ENCODE data around the gene TMEM30A. TPM values are rescaled to one million over a fixed set of nuclear protein-coding genes. Genes with fewer than 3 reads are reported as not detected.

TMEM30A gene
- total RNA-seq, 1 experiment from 2014 or later, result 36.8 TPM

- Histone ChIP-seq H3K4me3 (ENCODE audit: low read length) (peak overlapping the region; percentile 13; the same call in 1 of the 2 replicates), H3K79me2 (ENCODE audit: low read length) (peaks cover 91% of the 10 kb centered on the region), H3K27ac (ENCODE audit: low read length) (no peak overlapping the region), H4K20me1 (ENCODE audit: low read length) (0 out of 2 replicates have a peak, but pooled peaks cover 7% of the 10 kb centered on the region), H3K9ac (ENCODE audit: low read length) (no peak overlapping the region; the same call in 1 of the 2 replicates), H3K9me3 (ENCODE audit: low read length) (no peaks in the 10 kb centered on the region), H3K4me1 (ENCODE audit: insufficient read depth, low read length) (peaks cover 54% of the 10 kb centered on the region), H3K36me3 (ENCODE audit: low read depth, low read length) (no peaks in the 10 kb centered on the region), H3K9me2 (replicated peaks; ENCODE audit: low read length) (no peaks in the 10 kb centered on the region), H3K27me3 (ENCODE audit: low read length) (no peaks in the 10 kb centered on the region), H3F3A (ENCODE audit: low read length, unreplicated experiment) (no peaks in the 10 kb centered on the region), H3K4me2 (ENCODE audit: low read length) (peak overlapping the region; percentile 91), H2AFZ (ENCODE audit: low read length) (no peak overlapping the region)
- CTCF ChIA-PET, result no interaction called here
- POLR2A ChIA-PET (ENCODE audit: unreplicated experiment), result no interaction called here
- intact Hi-C loops (cut with micrococcal nuclease), result loop anchor here (5.0 kb wide), 1 partner anchor 38 kb away; the partner anchor contains the start of gene COX7A2
- DNase-seq, result no peak
- ATAC-seq, result no peak
- TF ChIP-seq CTCF (conservative IDR thresholded peaks at IDR 0.05; ENCODE audit: low read depth, low read length) (no peak), EZH2 (IDR thresholded peaks at IDR 0.05; ENCODE audit: low read length, unreplicated experiment) (no peak), EZH2phosphoT487 (IDR thresholded peaks at IDR 0.05; ENCODE audit: borderline replicate concordance, low read length) (no peak)
- BruUV-seq (replicated peaks), result no TSS peak
Observed at GRCh38 chr6:75280131-75280855, 4.3 kb downstream of the TMEM30A start.

- H3K27me3 ChIP-seq (ENCODE audit: low read length), result no peaks in the 10 kb centered on the region
- DNase-seq, result no peak
- no peak overlapping the region for H3K4me3 ChIP-seq (ENCODE audit: low read length)
- CTCF ChIA-PET, result no interaction called here
- peak overlapping the region; percentile 91; the same call in 1 of the 2 replicates for H3K4me2 ChIP-seq (ENCODE audit: low read length)
- H3K4me1 ChIP-seq (ENCODE audit: insufficient read depth, low read length), result peaks cover 57% of the 10 kb centered on the region
- no peaks in the 10 kb centered on the region for H3K36me3 ChIP-seq (ENCODE audit: low read depth, low read length)
- ATAC-seq, result no peak
- H3F3A ChIP-seq (ENCODE audit: low read length, unreplicated experiment), result no peaks in the 10 kb centered on the region
- no peaks in the 10 kb centered on the region for H3K9me2 ChIP-seq (replicated peaks; ENCODE audit: low read length)
- POLR2A ChIA-PET (ENCODE audit: unreplicated experiment), result no interaction called here
- 0 out of 2 replicates have a peak, but pooled peaks cover 7% of the 10 kb centered on the region for H4K20me1 ChIP-seq (ENCODE audit: low read length)
- intact Hi-C loops (cut with micrococcal nuclease), result no loop called here
- no peak for TF ChIP-seq EZH2 (IDR thresholded peaks at IDR 0.05; ENCODE audit: low read length, unreplicated experiment)
- TF ChIP-seq EZH2phosphoT487 (IDR thresholded peaks at IDR 0.05; ENCODE audit: borderline replicate concordance, low read length), result no peak
- no peak for TF ChIP-seq CTCF (conservative IDR thresholded peaks at IDR 0.05; ENCODE audit: low read depth, low read length)
- H3K79me2 ChIP-seq (ENCODE audit: low read length), result peaks cover 91% of the 10 kb centered on the region
- H3K27ac ChIP-seq (ENCODE audit: low read length), result no peak overlapping the region
- no peak overlapping the region for H3K9ac ChIP-seq (ENCODE audit: low read length)
- BruUV-seq (replicated peaks), result no TSS peak
- H2AFZ ChIP-seq (ENCODE audit: low read length), result no peak overlapping the region
- no peaks in the 10 kb centered on the region for H3K9me3 ChIP-seq (ENCODE audit: low read length)
Observed at GRCh38 chr6:75279418-75279817, 5.2 kb downstream of the TMEM30A start.

GRCh38 chr6:75278474-75279077 lies 6.0 kb downstream of the TMEM30A start:
- Histone ChIP-seq H3K9me2 (replicated peaks; ENCODE audit: low read length) (no peaks in the 10 kb centered on the region), H3F3A (ENCODE audit: low read length, unreplicated experiment) (no peaks in the 10 kb centered on the region), H3K9ac (ENCODE audit: low read length) (no peak overlapping the region), H3K4me1 (ENCODE audit: insufficient read depth, low read length) (peaks cover 65% of the 10 kb centered on the region), H3K27me3 (ENCODE audit: low read length) (no peaks in the 10 kb centered on the region), H3K4me2 (ENCODE audit: low read length) (peak overlapping the region; percentile 91; the same call in 1 of the 2 replicates), H3K79me2 (ENCODE audit: low read length) (peaks cover 91% of the 10 kb centered on the region), H3K36me3 (ENCODE audit: low read depth, low read length) (no peaks in the 10 kb centered on the region), H3K27ac (ENCODE audit: low read length) (no peak overlapping the region), H3K9me3 (ENCODE audit: low read length) (no peaks in the 10 kb centered on the region), H4K20me1 (ENCODE audit: low read length) (0 out of 2 replicates have a peak, but pooled peaks cover 7% of the 10 kb centered on the region), H2AFZ (ENCODE audit: low read length) (no peak overlapping the region), H3K4me3 (ENCODE audit: low read length) (no peak overlapping the region)
- DNase-seq, result peak; percentile 51
- TF ChIP-seq EZH2 (IDR thresholded peaks at IDR 0.05; ENCODE audit: low read length, unreplicated experiment) (no peak), CTCF (conservative IDR thresholded peaks at IDR 0.05; ENCODE audit: low read depth, low read length) (no peak), EZH2phosphoT487 (IDR thresholded peaks at IDR 0.05; ENCODE audit: borderline replicate concordance, low read length) (no peak)
- no peak for ATAC-seq
- CTCF ChIA-PET, result no interaction called here
- intact Hi-C loops (cut with micrococcal nuclease), result no loop called here
- POLR2A ChIA-PET (ENCODE audit: unreplicated experiment), result no interaction called here
- BruUV-seq (replicated peaks), result no TSS peak

Measured in PC-3 (cell line).